NCI-H2081 (cell line): Measurements from ENCODE around the gene PBRM1.
A peak's percentile ranks its signal among the peaks of the same experiment; 100 is the strongest.
"Not testable (repeated sequence)": the region's sequence is repeated elsewhere in the genome, so short reads cannot be mapped to it uniquely, and the experiment has no call there.

Experiments used
- DNase-seq, 2 experiments: peaks; one replicate each; lab custom pipeline; 2025; lab: John Stamatoyannopoulos, UW

PBRM1 gene

GRCh38 chr3:52536369-52537164 lies 149.1 kb downstream of the PBRM1 start, which contains the start of gene UQCC5:
Gene UQCC5 (plus strand): TSS chr3:52536605. CDS start chr3:52536756, 151 bp downstream.
- peak; percentile 93 to 97 for DNase-seq

- DNase-seq: no peak
Measured at GRCh38 chr3:52536112-52536368, 149.7 kb downstream of the PBRM1 start.

- DNase-seq: no peak
Measured at GRCh38 chr3:52535411-52536111, 150.2 kb downstream of the PBRM1 start.

- no peak for DNase-seq
Measured at GRCh38 chr3:52534281-52535183, 151.2 kb downstream of the PBRM1 start.

GRCh38 chr3:52533623-52534280 lies 152.0 kb downstream of the PBRM1 start, which contains the start of gene NT5DC2:
Gene NT5DC2 (minus strand): TSS chr3:52533857. CDS start chr3:52533737, 120 bp downstream.
- peak; percentile 65 to 78 for DNase-seq

- peak in 1 of 2 experiments; percentile 16 for DNase-seq
Measured at GRCh38 chr3:52532838-52533622, 152.7 kb downstream of the PBRM1 start.

- peak; percentile 8 to 36 for DNase-seq
Measured at GRCh38 chr3:52532517-52532837, 153.2 kb downstream of the PBRM1 start.

GRCh38 chr3:52531860-52532516 lies 153.7 kb downstream of the PBRM1 start:
- no peak for DNase-seq

- no peak for DNase-seq
Measured at GRCh38 chr3:52530918-52531826, 154.5 kb downstream of the PBRM1 start.

- DNase-seq: no peak
Measured at GRCh38 chr3:52529376-52530333, 156.1 kb downstream of the PBRM1 start.

- DNase-seq: no peak
Measured at GRCh38 chr3:52528586-52529375, 156.9 kb downstream of the PBRM1 start.

- DNase-seq: no peak
Measured at GRCh38 chr3:52527732-52528585, 157.8 kb downstream of the PBRM1 start.

GRCh38 chr3:52527039-52527731 lies 158.5 kb downstream of the PBRM1 start:
- no peak for DNase-seq

GRCh38 chr3:52526671-52527038 lies 159.1 kb downstream of the PBRM1 start:
- DNase-seq: not testable (repeated sequence)

GRCh38 chr3:52525680-52526561 lies 159.8 kb downstream of the PBRM1 start:
- DNase-seq: no peak
